Measurements from ENCODE around the gene IRF2. TPM values are rescaled to one million over a fixed set of nuclear protein-coding genes. Genes with fewer than 3 reads are reported as not detected.

IRF2 gene
- polyA plus RNA-seq, 1 donor (not counting 4 experiments of a cell fraction or from before 2014, with no cell fraction given), result 23.8 TPM

DNA sequence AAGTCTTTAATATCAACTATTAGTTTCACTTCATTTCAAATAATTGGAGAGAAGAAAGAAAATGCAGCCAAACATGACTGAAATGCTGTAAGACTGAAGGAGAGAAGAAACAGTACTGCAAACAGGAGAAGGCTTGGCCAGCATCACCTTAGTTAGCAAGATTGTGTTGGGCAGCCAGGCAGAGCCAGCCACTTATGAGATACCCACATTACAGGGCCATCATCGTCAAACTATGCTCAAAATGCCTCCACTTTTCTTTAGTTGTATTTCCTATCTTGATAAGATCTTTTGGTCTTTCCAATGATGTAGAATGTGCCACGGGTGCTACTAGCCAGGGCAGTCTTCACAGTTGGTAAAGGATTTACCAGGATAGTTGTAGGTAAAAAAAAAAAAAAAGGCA is 10.9 kb upstream of the IRF2 start:
- dilution Hi-C loops (cut with MboI; ENCODE audit: extremely low pct_ligation_motif_present, low sequenced_read_pairs), result no loop called here
- H2AFZ ChIP-seq (ENCODE audit: control insufficient read depth, low read length), result no peak overlapping the region
- no peak overlapping the region for H3K9ac ChIP-seq (ENCODE audit: control insufficient read depth, extremely low read depth, insufficient read depth, low read length)
- no peaks in the 10 kb centered on the region for H4K20me1 ChIP-seq (ENCODE audit: control insufficient read depth, extremely low read depth, insufficient read depth, low read length)
- H3K4me3 ChIP-seq (ENCODE audit: control insufficient read depth in 2 of 3, extremely low read depth in 1 of 3, insufficient read depth in 2 of 3, low read depth in 1 of 3, low read length in 3 of 3), result no peak overlapping the region
- DNase-seq (ENCODE audit: low read depth, low spot score), result no peak
- H3K4me2 ChIP-seq (ENCODE audit: control insufficient read depth, extremely low read depth, insufficient read depth, low read depth, low read length), result no peak overlapping the region
- no peaks in the 10 kb centered on the region for H3K79me2 ChIP-seq (ENCODE audit: control insufficient read depth, insufficient read depth, low read length)
- no peak for FAIRE-seq
- no peaks in the 10 kb centered on the region for H3K4me1 ChIP-seq (ENCODE audit: control insufficient read depth, extremely low read depth, insufficient read depth, low read length)
- H3K36me3 ChIP-seq (ENCODE audit: control insufficient read depth in 2 of 2, extremely low read depth in 1 of 2, insufficient read depth in 2 of 2, low read length in 2 of 2), result no peaks in the 10 kb centered on the region
- no peak overlapping the region for H3K27ac ChIP-seq (ENCODE audit: control insufficient read depth, insufficient read depth, low read length)
- H3K9me3 ChIP-seq (ENCODE audit: control insufficient read depth, low read depth, low read length), result no peaks in the 10 kb centered on the region
- H3K27me3 ChIP-seq (ENCODE audit: control insufficient read depth, extremely low read depth, insufficient read depth, low read length), result no peaks in the 10 kb centered on the region
- TF ChIP-seq, protein P1, sequence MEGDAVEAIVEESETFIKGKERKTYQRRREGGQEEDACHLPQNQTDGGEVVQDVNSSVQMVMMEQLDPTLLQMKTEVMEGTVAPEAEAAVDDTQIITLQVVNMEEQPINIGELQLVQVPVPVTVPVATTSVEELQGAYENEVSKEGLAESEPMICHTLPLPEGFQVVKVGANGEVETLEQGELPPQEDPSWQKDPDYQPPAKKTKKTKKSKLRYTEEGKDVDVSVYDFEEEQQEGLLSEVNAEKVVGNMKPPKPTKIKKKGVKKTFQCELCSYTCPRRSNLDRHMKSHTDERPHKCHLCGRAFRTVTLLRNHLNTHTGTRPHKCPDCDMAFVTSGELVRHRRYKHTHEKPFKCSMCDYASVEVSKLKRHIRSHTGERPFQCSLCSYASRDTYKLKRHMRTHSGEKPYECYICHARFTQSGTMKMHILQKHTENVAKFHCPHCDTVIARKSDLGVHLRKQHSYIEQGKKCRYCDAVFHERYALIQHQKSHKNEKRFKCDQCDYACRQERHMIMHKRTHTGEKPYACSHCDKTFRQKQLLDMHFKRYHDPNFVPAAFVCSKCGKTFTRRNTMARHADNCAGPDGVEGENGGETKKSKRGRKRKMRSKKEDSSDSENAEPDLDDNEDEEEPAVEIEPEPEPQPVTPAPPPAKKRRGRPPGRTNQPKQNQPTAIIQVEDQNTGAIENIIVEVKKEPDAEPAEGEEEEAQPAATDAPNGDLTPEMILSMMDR (optimal IDR thresholded peaks at IDR 0.05 in 1 of 3, IDR thresholded peaks at IDR 0.05 in 1 of 3, conservative IDR thresholded peaks at IDR 0.05 in 1 of 3; ENCODE audit: extremely low read depth in 1 of 3, insufficient read depth in 2 of 3, low read length in 3 of 3), result no peak
- no peak for TF ChIP-seq EZH2 (IDR thresholded peaks at IDR 0.05; ENCODE audit: low read length)
- H3K9me1 ChIP-seq (ENCODE audit: control insufficient read depth, extremely low read depth, insufficient read depth, low read length), result no peaks in the 10 kb centered on the region

DNA sequence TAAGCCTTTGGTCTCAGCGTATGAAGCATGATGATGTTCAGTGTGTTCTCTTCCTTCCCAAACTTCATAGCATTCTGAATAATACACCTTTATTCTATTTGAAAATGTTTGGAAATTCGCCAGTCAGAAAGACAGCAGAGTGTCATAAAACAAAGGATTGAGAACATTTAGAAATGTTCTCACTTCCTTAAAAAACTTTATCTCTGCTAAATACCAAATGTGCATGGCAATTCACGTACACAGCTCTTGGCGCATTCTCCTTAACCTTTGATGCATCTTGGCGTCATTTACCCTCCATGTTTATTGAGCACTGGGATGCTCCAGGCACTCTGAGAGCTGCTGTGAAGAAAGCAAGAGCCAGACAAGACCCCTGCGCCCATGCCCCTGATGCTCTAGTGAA is 7.2 kb upstream of the IRF2 start:
- Histone ChIP-seq H3K4me3 (ENCODE audit: control insufficient read depth in 2 of 3, extremely low read depth in 1 of 3, insufficient read depth in 2 of 3, low read depth in 1 of 3, low read length in 3 of 3) (no peak overlapping the region), H4K20me1 (ENCODE audit: control insufficient read depth, extremely low read depth, insufficient read depth, low read length) (no peaks in the 10 kb centered on the region), H3K4me1 (ENCODE audit: control insufficient read depth, extremely low read depth, insufficient read depth, low read length) (no peaks in the 10 kb centered on the region), H3K9ac (ENCODE audit: control insufficient read depth, extremely low read depth, insufficient read depth, low read length) (no peak overlapping the region), H3K79me2 (ENCODE audit: control insufficient read depth, insufficient read depth, low read length) (peaks cover 4% of the 10 kb centered on the region), H2AFZ (ENCODE audit: control insufficient read depth, low read length) (no peak overlapping the region), H3K27me3 (ENCODE audit: control insufficient read depth, extremely low read depth, insufficient read depth, low read length) (no peaks in the 10 kb centered on the region), H3K36me3 (ENCODE audit: control insufficient read depth in 2 of 2, extremely low read depth in 1 of 2, insufficient read depth in 2 of 2, low read length in 2 of 2) (peaks cover 0 to 4% of the 10 kb centered on the region in 2 experiments), H3K4me2 (ENCODE audit: control insufficient read depth, extremely low read depth, insufficient read depth, low read depth, low read length) (no peak overlapping the region), H3K9me1 (ENCODE audit: control insufficient read depth, extremely low read depth, insufficient read depth, low read length) (no peaks in the 10 kb centered on the region), H3K9me3 (ENCODE audit: control insufficient read depth, low read depth, low read length) (no peaks in the 10 kb centered on the region), H3K27ac (ENCODE audit: control insufficient read depth, insufficient read depth, low read length) (no peak overlapping the region)
- no peak for DNase-seq (ENCODE audit: low read depth, low spot score)
- FAIRE-seq, result no peak
- TF ChIP-seq EZH2 (IDR thresholded peaks at IDR 0.05; ENCODE audit: low read length), result no peak
- TF ChIP-seq, protein P1 (optimal IDR thresholded peaks at IDR 0.05 in 1 of 3, IDR thresholded peaks at IDR 0.05 in 1 of 3, conservative IDR thresholded peaks at IDR 0.05 in 1 of 3; ENCODE audit: extremely low read depth in 1 of 3, insufficient read depth in 2 of 3, low read length in 3 of 3), result no peak
- dilution Hi-C loops (cut with MboI; ENCODE audit: extremely low pct_ligation_motif_present, low sequenced_read_pairs), result no loop called here
